Activated CD4-positive, alpha-beta T cell treated with anti-CD3 and anti-CD28 coated beads for 36 hours (primary cell): ENCODE data around the gene OR6X1. TPM values are rescaled to one million over a fixed set of nuclear protein-coding genes. Genes with fewer than 3 reads are reported as not detected.

Experiments used
- total RNA-seq, 2 experiments: library from RNA; stranded (reverse); gene quantifications; one replicate each; pipeline ENCODE4 v1.2.3, GENCODE V29; 2021

The OR6X1 gene
- total RNA-seq, 2 experiments from 2014 or later, result not detected

Other genes starting within 250 kb of the OR6X1 start
- not detected for gene SCN3B, start 99.9 kb downstream of the OR6X1 start, total RNA-seq
- 10 to 100 TPM in 1 of 2 experiments, 1 to 10 TPM in 1; 9.5 to 12.1 TPM for gene ZNF202, start 12.9 kb downstream of the OR6X1 start, total RNA-seq
- gene OR6M1, start 51.8 kb upstream of the OR6X1 start, total RNA-seq, result not detected
- gene TMEM225, start 131.2 kb upstream of the OR6X1 start, total RNA-seq, result not detected
- not detected for gene OR8D4, start 147.6 kb upstream of the OR6X1 start, total RNA-seq
- gene OR4D5, start 185.1 kb upstream of the OR6X1 start, total RNA-seq, result not detected
- not detected for gene OR6T1, start 189.3 kb upstream of the OR6X1 start, total RNA-seq
- not detected for gene OR10S1, start 223.3 kb upstream of the OR6X1 start, total RNA-seq
- gene OR10G6, start 240.6 kb upstream of the OR6X1 start, total RNA-seq, result not detected